HCT116 (cell line): ENCODE data around the gene ZNF541. TPM values are rescaled to one million over a fixed set of nuclear protein-coding genes. Genes with fewer than 3 reads are reported as not detected.

Experiments
- ATAC-seq: fragments of 200-7000 bp; cut with Tn5 transposase; 2 replicates; pipeline ENCODE4 v1.9.1; 2020; ENCODE audit warnings: mild to moderate bottlenecking, moderate library complexity
- BruUV-seq: library from RNA; stranded (reverse); fragments of 400-500 nt; replicated peaks from 2 replicates; lab custom pipeline; 2021; lab: Mats Ljungman, UMichigan
- CTCF ChIA-PET: fragments of 300-600 bp; sonication (Branson Sonifier 250); formaldehyde crosslinking; loops from one replicate; lab custom pipeline; 2021; ENCODE audit warnings: antibody characterized with exemption; lab: Charles Lee
- POLR2A ChIA-PET: fragments of 300-600, 350-600 bp; sonication (Branson Sonifier 250); formaldehyde crosslinking; loops from one replicate; lab custom pipeline; 2021; ENCODE audit warnings: antibody characterized with exemption; lab: Charles Lee
- RAD21 ChIA-PET, 2 experiments: fragments of 300-600 bp; sonication (Branson Sonifier 250); formaldehyde crosslinking; loops; one replicate each; lab custom pipeline; 2023; ENCODE audit warnings: low total read pairs in 2 of 2; ENCODE audit not compliant: uncharacterized antibody in 2 of 2, unreplicated experiment in 2 of 2, low non-redundant PET in 1 of 2; lab: Charles Lee
- DNase-seq: peaks from one replicate; pipeline ENCODE4 v3.0.0-alpha.2; 2010; ENCODE audit warnings: low read depth, low spot score
- H2AFZ ChIP-seq: fragments of 200-600 bp; shearing (Covaris generic), sonication (generic); 2 replicates; pipeline ENCODE4 v1.6.1; 2017; ENCODE audit warnings: low read depth, mixed run types, mixed read lengths, antibody characterized with exemption, low read length; ENCODE audit not compliant: poor library complexity, severe bottlenecking
- H3K27ac ChIP-seq: 2 replicates; pipeline ENCODE4 v1.5.1; 2012; ENCODE audit warnings: low read depth, low read length
- H3K27me3 ChIP-seq: fragments of 200-600 bp; sonication (generic); 2 replicates; pipeline ENCODE4 v1.6.1; 2016; ENCODE audit warnings: mixed run types, low read length, mixed read lengths; ENCODE audit not compliant: insufficient read depth
- H3K36me3 ChIP-seq, 2 experiments: fragments of 200-500 bp in 1 of 2; fragments of 200-600 bp in 1 of 2; sonication (Bioruptor generic) in 1 of 2; sonication (generic) in 1 of 2; 2 replicates each; pipeline versions ENCODE4 v1.5.1 to v1.6.1; 2014 to 2016; ENCODE audit warnings: low read length in 2 of 2, inconsistent platforms in 1 of 2, mixed read lengths in 1 of 2, mixed run types in 1 of 2; ENCODE audit not compliant: insufficient read depth in 2 of 2, control insufficient read depth in 1 of 2
- H3K4me1 ChIP-seq, 2 experiments: fragments of 200-600 bp in 1 of 2; sonication (generic) in 1 of 2; 2 replicates each; pipeline versions ENCODE4 v1.5.1 to v1.6.1; 2012 to 2017; ENCODE audit warnings: low read length in 2 of 2, inconsistent platforms in 1 of 2, mild to moderate bottlenecking in 1 of 2, mixed read lengths in 1 of 2, mixed run types in 1 of 2, moderate library complexity in 1 of 2; ENCODE audit not compliant: insufficient read depth in 2 of 2, control insufficient read depth in 1 of 2
- H3K4me2 ChIP-seq: fragments of 200-600 bp; sonication (generic); 2 replicates; pipeline ENCODE4 v1.6.1; 2017; ENCODE audit warnings: mixed run types, low read length, mixed read lengths
- H3K4me3 ChIP-seq, 2 experiments: fragments of 200-600 bp in 1 of 2; sonication (generic) in 1 of 2; replicated peaks in 1 of 2; 2 replicates each; pipeline ENCODE4 v1.5.1; 2011 to 2016; ENCODE audit warnings: low read length in 2 of 2, control low read depth in 1 of 2, low read depth in 1 of 2, mild to moderate bottlenecking in 1 of 2, mixed read lengths in 1 of 2, mixed run types in 1 of 2
- H3K79me2 ChIP-seq: fragments of 200-600 bp; sonication (generic); 2 replicates; pipeline ENCODE4 v1.6.1; 2017; ENCODE audit warnings: mild to moderate bottlenecking, mixed run types, low read length, moderate library complexity, mixed read lengths; ENCODE audit not compliant: insufficient read depth
- H3K9ac ChIP-seq: fragments of 200-600 bp; sonication (generic); 2 replicates; pipeline ENCODE4 v1.6.1; 2016; ENCODE audit warnings: low read length, mixed read lengths
- H3K9me2 ChIP-seq: fragments of 200-600 bp; sonication (generic), shearing (Covaris generic); 2 replicates; pipeline ENCODE4 v1.6.1; 2017; ENCODE audit warnings: mixed run types, mild to moderate bottlenecking, moderate library complexity; ENCODE audit not compliant: insufficient read depth
- H3K9me3 ChIP-seq, 2 experiments: fragments of 200-500 bp in 1 of 2; fragments of 200-600 bp in 1 of 2; sonication (Bioruptor generic) in 1 of 2; sonication (generic) in 1 of 2; 2 replicates each; pipeline ENCODE4 v1.6.1; 2014 to 2017; ENCODE audit warnings: low read length in 2 of 2, mixed read lengths in 2 of 2, inconsistent platforms in 1 of 2, low read depth in 1 of 2, mild to moderate bottlenecking in 1 of 2, mixed run types in 1 of 2, moderate library complexity in 1 of 2; ENCODE audit not compliant: control insufficient read depth in 1 of 2, insufficient read depth in 1 of 2
- H4K20me1 ChIP-seq: fragments of 200-600 bp; sonication (generic), shearing (Covaris generic); 2 replicates; pipeline ENCODE4 v1.6.1; 2017; ENCODE audit warnings: mixed run types, mild to moderate bottlenecking, moderate library complexity; ENCODE audit not compliant: insufficient read depth
- CBX3 ChIP-seq: IDR thresholded peaks from 2 replicates; pipeline ENCODE4 v1.6.1; 2012; ENCODE audit warnings: low read depth
- CEBPB ChIP-seq: IDR thresholded peaks from 2 replicates; pipeline ENCODE4 v1.6.1; 2012; ENCODE audit warnings: low read depth
- EGR1 ChIP-seq: IDR thresholded peaks from 2 replicates; pipeline ENCODE4 v1.6.1; 2012; ENCODE audit warnings: low read depth
- ELF1 ChIP-seq: IDR thresholded peaks from 2 replicates; pipeline ENCODE4 v1.6.1; 2012; ENCODE audit warnings: low read depth, borderline replicate concordance
- EZH2 ChIP-seq: fragments of 200-600 bp; sonication (generic); IDR thresholded peaks from 2 replicates; pipeline ENCODE4 v1.6.1; 2017; ENCODE audit warnings: antibody characterized with exemption, mixed run types
- EZH2phosphoT487 ChIP-seq: fragments of 200-600 bp; IDR thresholded peaks from 2 replicates; pipeline ENCODE4 v1.6.1; 2018; ENCODE audit warnings: antibody characterized with exemption, borderline replicate concordance
- FOSL1 ChIP-seq: IDR thresholded peaks from 2 replicates; pipeline ENCODE4 v1.6.1; 2012; ENCODE audit warnings: low read depth
- JUND ChIP-seq: IDR thresholded peaks from 2 replicates; pipeline ENCODE4 v1.6.1; 2012
- POLR2AphosphoS5 ChIP-seq: IDR thresholded peaks from 2 replicates; pipeline ENCODE4 v1.6.1; 2011; ENCODE audit warnings: mild to moderate bottlenecking, low read depth, low read length, moderate library complexity
- SIN3A ChIP-seq: IDR thresholded peaks from 2 replicates; pipeline ENCODE4 v1.6.1; 2012; ENCODE audit warnings: low read depth
- SP1 ChIP-seq: IDR thresholded peaks from 2 replicates; pipeline ENCODE4 v1.6.1; 2012; ENCODE audit warnings: low read depth
- SRF ChIP-seq: IDR thresholded peaks from 2 replicates; pipeline ENCODE4 v1.6.1; 2012; ENCODE audit warnings: low read depth
- TCF7L2 ChIP-seq: IDR thresholded peaks from 2 replicates; pipeline ENCODE4 v1.7.0; 2011; ENCODE audit warnings: borderline replicate concordance, inconsistent platforms; ENCODE audit not compliant: insufficient read depth, insufficient read length; ENCODE audit errors: extremely low read depth
- YY1 ChIP-seq: IDR thresholded peaks from 2 replicates; pipeline ENCODE4 v1.6.1; 2011; ENCODE audit warnings: low read length, low read depth, moderate library complexity, mild to moderate bottlenecking; ENCODE audit not compliant: insufficient replicate concordance; ENCODE audit errors: extremely low read depth
- ZFX ChIP-seq: fragments of 450-650 bp; IDR thresholded peaks from 2 replicates; pipeline ENCODE4 v1.6.1; 2017
- ZNF274 ChIP-seq: fragments of 200-500 bp; sonication (Bioruptor generic); IDR thresholded peaks from 2 replicates; pipeline ENCODE4 v1.6.1; 2014; ENCODE audit warnings: mild to moderate bottlenecking, low read depth, low read length, inconsistent platforms
- intact Hi-C: fragments of 100-400 bp; cut with micrococcal nuclease; formaldehyde crosslinking; loops from 2 replicates; pipeline ENCODE4 v1.10.0; 2022
- total RNA-seq: library from RNA; stranded (reverse); gene quantifications from one replicate; pipeline ENCODE4 v1.2.1, GENCODE V29; 2021; ENCODE audit not compliant: unreplicated experiment
- TF ChIP-seq, protein P1 (sequence below): IDR thresholded peaks from 2 replicates; pipeline ENCODE4 v1.6.1; 2012; ENCODE audit warnings: low read depth
- TF ChIP-seq, protein P2 (sequence below): IDR thresholded peaks from 2 replicates; pipeline ENCODE4 v1.6.1; 2012
- TF ChIP-seq, protein P3 (sequence below): IDR thresholded peaks from 2 replicates; pipeline ENCODE4 v1.6.1; 2012
- TF ChIP-seq, protein P4 (sequence below), 3 experiments: fragments of 200-600 bp in 1 of 3; sonication (generic) in 1 of 3; IDR thresholded peaks in 2 of 3; conservative IDR thresholded peaks in 1 of 3; 2 replicates each; pipeline ENCODE4 v1.5.1; 2012 to 2017; ENCODE audit warnings: low read depth in 2 of 3, low read length in 2 of 3, antibody characterized with exemption in 1 of 3, borderline replicate concordance in 1 of 3, control low read depth in 1 of 3, mild to moderate bottlenecking in 1 of 3, mixed read lengths in 1 of 3, mixed run types in 1 of 3, moderate library complexity in 1 of 3; ENCODE audit not compliant: insufficient read depth in 1 of 3

Gene ZNF541
- total RNA-seq, 1 experiment from 2014 or later = not detected

DNA sequence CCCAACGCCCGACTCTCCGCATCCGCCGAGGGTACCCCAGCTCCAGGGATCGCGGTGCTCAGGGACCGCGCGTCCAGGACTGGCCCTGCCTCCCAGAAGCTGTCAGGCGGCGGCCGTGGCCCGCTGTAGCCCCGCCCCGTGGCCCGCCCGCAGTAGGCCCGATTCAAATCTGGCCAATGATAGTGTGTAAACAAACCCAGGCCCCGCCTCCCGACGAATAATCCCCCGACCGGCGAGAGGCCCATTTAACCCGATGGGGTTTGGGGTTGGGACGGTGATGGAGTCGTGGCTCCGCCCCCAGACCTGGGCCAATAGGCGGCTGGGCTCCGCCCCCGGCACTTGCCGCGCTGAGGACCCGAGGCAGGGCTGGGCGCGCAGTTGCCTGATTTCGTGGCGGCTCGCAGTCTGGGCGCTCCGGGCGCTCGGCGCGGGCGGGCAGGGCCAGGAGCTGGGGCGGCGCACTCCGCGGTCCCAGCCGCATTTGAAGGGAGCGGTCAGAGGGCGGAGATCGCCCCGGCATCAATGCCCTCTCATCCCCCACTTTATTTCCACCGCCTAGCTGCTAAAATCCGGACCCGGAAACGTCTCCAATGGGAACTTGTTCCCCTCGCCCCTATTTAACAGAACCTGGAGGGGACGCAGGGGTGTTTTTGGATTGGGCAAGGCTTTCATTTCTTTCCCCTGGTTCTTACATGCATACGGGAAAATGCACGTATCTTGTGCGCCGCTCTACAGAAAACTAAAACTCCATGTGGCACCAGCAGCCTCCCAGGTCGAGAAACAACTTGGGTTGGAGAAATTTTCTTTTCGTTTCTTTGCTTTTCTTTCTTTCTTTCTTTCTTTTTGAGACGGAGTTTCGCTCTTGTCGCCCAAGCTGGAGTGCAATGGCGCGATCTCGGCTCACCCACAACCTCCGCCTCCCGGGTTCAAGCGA is 27.6 kb upstream of the ZNF541 start:
- Histone ChIP-seq H4K20me1 (no peaks in the 10 kb centered on the region), H3K9me3 (no peaks in the 10 kb centered on the region), H3K27me3 (no peaks in the 10 kb centered on the region), H3K79me2 (no peaks in the 10 kb centered on the region), H3K4me2 (peak overlapping the region; percentile 65), H3K9ac (peak overlapping the region; percentile 76), H3K27ac (peak overlapping the region; percentile 75), H3K9me2 (no peaks in the 10 kb centered on the region), H3K36me3 (no peaks in the 10 kb centered on the region), H2AFZ (peak overlapping the region; percentile 44), H3K4me3 (peak overlapping the region; percentile 74 to 86), H3K4me1 (peaks cover 22 to 35% of the 10 kb centered on the region in 2 experiments)
- RAD21 ChIA-PET = interaction anchor here (0.5 to 0.9 kb wide), 6 partner anchors 8 to 639 kb away, joined by 3 to 5 read pairs (median 4); partner anchors contain the start of gene NAPA (in 1 of the 2)
- peak; percentile 92 for ATAC-seq
- POLR2A ChIA-PET = interaction anchor here (0.6 to 1.8 kb wide), 5 partner anchors 10 to 284 kb away, joined by 3 to 5 read pairs (median 3); no protein-coding TSS in a partner anchor
- BruUV-seq = TSS peak; percentile 93
- CTCF ChIA-PET = interaction anchor here (0.9 to 1.7 kb wide), 2 partner anchors 85 to 164 kb away, joined by 3 to 7 read pairs; no protein-coding TSS in a partner anchor
- intact Hi-C loops = loop anchor here (1.0 to 10.0 kb wide), 3 partner anchors 85 to 156 kb away; partner anchors contain the start of gene NAPA
- peak; percentile 96 for DNase-seq
- TF ChIP-seq EZH2phosphoT487 (no peak), POLR2AphosphoS5 (peak; percentile 95), EZH2 (no peak), EGR1 (peak; percentile 67), SIN3A (peak; percentile 61), ELF1 (no peak), ZFX (no peak), TCF7L2 (no peak), YY1 (peak; percentile 45), JUND (no peak), SP1 (peak; percentile 86), ZNF274 (no peak), CBX3 (0 out of 2 replicates have a peak, but pooled peaks have one; percentile 9), SRF (no peak), CEBPB (no peak), FOSL1 (no peak)
- TF ChIP-seq, protein P1, sequence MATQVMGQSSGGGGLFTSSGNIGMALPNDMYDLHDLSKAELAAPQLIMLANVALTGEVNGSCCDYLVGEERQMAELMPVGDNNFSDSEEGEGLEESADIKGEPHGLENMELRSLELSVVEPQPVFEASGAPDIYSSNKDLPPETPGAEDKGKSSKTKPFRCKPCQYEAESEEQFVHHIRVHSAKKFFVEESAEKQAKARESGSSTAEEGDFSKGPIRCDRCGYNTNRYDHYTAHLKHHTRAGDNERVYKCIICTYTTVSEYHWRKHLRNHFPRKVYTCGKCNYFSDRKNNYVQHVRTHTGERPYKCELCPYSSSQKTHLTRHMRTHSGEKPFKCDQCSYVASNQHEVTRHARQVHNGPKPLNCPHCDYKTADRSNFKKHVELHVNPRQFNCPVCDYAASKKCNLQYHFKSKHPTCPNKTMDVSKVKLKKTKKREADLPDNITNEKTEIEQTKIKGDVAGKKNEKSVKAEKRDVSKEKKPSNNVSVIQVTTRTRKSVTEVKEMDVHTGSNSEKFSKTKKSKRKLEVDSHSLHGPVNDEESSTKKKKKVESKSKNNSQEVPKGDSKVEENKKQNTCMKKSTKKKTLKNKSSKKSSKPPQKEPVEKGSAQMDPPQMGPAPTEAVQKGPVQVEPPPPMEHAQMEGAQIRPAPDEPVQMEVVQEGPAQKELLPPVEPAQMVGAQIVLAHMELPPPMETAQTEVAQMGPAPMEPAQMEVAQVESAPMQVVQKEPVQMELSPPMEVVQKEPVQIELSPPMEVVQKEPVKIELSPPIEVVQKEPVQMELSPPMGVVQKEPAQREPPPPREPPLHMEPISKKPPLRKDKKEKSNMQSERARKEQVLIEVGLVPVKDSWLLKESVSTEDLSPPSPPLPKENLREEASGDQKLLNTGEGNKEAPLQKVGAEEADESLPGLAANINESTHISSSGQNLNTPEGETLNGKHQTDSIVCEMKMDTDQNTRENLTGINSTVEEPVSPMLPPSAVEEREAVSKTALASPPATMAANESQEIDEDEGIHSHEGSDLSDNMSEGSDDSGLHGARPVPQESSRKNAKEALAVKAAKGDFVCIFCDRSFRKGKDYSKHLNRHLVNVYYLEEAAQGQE = no peak
- TF ChIP-seq, protein P2, sequence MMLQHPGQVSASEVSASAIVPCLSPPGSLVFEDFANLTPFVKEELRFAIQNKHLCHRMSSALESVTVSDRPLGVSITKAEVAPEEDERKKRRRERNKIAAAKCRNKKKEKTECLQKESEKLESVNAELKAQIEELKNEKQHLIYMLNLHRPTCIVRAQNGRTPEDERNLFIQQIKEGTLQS = no peak
- TF ChIP-seq, protein P3, sequence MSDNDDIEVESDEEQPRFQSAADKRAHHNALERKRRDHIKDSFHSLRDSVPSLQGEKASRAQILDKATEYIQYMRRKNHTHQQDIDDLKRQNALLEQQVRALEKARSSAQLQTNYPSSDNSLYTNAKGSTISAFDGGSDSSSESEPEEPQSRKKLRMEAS = no peak; the same call in none of the 2 replicates
- TF ChIP-seq, protein P4, sequence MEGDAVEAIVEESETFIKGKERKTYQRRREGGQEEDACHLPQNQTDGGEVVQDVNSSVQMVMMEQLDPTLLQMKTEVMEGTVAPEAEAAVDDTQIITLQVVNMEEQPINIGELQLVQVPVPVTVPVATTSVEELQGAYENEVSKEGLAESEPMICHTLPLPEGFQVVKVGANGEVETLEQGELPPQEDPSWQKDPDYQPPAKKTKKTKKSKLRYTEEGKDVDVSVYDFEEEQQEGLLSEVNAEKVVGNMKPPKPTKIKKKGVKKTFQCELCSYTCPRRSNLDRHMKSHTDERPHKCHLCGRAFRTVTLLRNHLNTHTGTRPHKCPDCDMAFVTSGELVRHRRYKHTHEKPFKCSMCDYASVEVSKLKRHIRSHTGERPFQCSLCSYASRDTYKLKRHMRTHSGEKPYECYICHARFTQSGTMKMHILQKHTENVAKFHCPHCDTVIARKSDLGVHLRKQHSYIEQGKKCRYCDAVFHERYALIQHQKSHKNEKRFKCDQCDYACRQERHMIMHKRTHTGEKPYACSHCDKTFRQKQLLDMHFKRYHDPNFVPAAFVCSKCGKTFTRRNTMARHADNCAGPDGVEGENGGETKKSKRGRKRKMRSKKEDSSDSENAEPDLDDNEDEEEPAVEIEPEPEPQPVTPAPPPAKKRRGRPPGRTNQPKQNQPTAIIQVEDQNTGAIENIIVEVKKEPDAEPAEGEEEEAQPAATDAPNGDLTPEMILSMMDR (IDR thresholded peaks at IDR 0.05 in 2 of 3, conservative IDR thresholded peaks at IDR 0.05 in 1 of 3; ENCODE audit: borderline replicate concordance in 1 of 3, insufficient read depth in 1 of 3, low read depth in 2 of 3, low read length in 2 of 3) = no peak
